Testis (tissue), 2 donors: ENCODE measurements around the gene PLOD1.

Experiments used
- CTCF ChIP-seq, 3 experiments: fragments of 450-650 bp in 2 of 3; fragments of 200-600 bp in 1 of 3; sonication (generic) in 1 of 3; IDR thresholded peaks; one replicate each; pipeline ENCODE4 v1.5.1; 2016 to 2019; ENCODE audit warnings: antibody characterized with exemption in 3 of 3, mild to moderate bottlenecking in 2 of 3, moderate library complexity in 1 of 3
- POLR2A ChIP-seq: fragments of 450-650 bp; IDR thresholded peaks from one replicate; pipeline ENCODE4 v1.6.1; 2017; ENCODE audit warnings: antibody characterized with exemption, mild to moderate bottlenecking, moderate library complexity

- TF ChIP-seq CTCF (IDR thresholded peaks at IDR 0.05) = no peak
- no peak for TF ChIP-seq POLR2A
Observed at GRCh38 chr1:12010746-12011570, 76.4 kb downstream of the PLOD1 start.
